Muscle layer of colon (tissue), 2 donors: ENCODE measurements around the gene DSN1.

Source experiments
- H3K27ac ChIP-seq: one replicate; pipeline ENCODE4 v1.7.0; 2013; ENCODE audit warnings: low read depth, mild to moderate bottlenecking, low read length, moderate library complexity
- H3K27me3 ChIP-seq, 2 donors: one replicate each; pipeline ENCODE4 v1.7.0; 2013; ENCODE audit warnings: low read length in 2 of 2, mild to moderate bottlenecking in 2 of 2; ENCODE audit not compliant: insufficient read depth in 2 of 2, control insufficient read depth in 1 of 2
- H3K36me3 ChIP-seq: one replicate; pipeline ENCODE4 v1.7.0; 2013; ENCODE audit warnings: mild to moderate bottlenecking, low read length; ENCODE audit not compliant: insufficient read depth
- H3K4me1 ChIP-seq: one replicate; pipeline ENCODE4 v1.7.0; 2013; ENCODE audit warnings: mild to moderate bottlenecking, low read length; ENCODE audit not compliant: insufficient read depth
- H3K4me3 ChIP-seq, 2 donors: one replicate each; pipeline ENCODE4 v1.7.0; 2013; ENCODE audit warnings: low read length in 2 of 2, low read depth in 1 of 2, mild to moderate bottlenecking in 1 of 2, moderate library complexity in 1 of 2
- H3K9ac ChIP-seq: one replicate; pipeline ENCODE4 v1.7.0; 2013; ENCODE audit warnings: low read length
- H3K9me3 ChIP-seq: one replicate; pipeline ENCODE4 v1.7.0; 2013; ENCODE audit warnings: mild to moderate bottlenecking, low read length
- donor health status: abdominal sarcoma.
- donor health status: Adenocarcinoma of cecum.

Gene DSN1

GRCh38 chr20:36726168-36726567 lies 47.4 kb downstream of the DSN1 start:
- Histone ChIP-seq H3K9ac (no peak overlapping the region), H3K27me3 (no peaks in the 10 kb centered on the region), H3K9me3 (no peaks in the 10 kb centered on the region), H3K4me1 (no peaks in the 10 kb centered on the region), H3K27ac (no peak overlapping the region), H3K4me3 (no peak overlapping the region), H3K36me3 (no peaks in the 10 kb centered on the region)

- Histone ChIP-seq H3K9ac (no peak overlapping the region), H3K4me1 (no peaks in the 10 kb centered on the region), H3K27me3 (no peaks in the 10 kb centered on the region), H3K4me3 (no peak overlapping the region), H3K36me3 (no peaks in the 10 kb centered on the region), H3K9me3 (no peaks in the 10 kb centered on the region), H3K27ac (no peak overlapping the region)
Measured at GRCh38 chr20:36720510-36720909, 53.1 kb downstream of the DSN1 start.

- Histone ChIP-seq H3K27ac (no peak overlapping the region), H3K9me3 (no peaks in the 10 kb centered on the region), H3K27me3 (no peaks in the 10 kb centered on the region), H3K4me3 (no peak overlapping the region), H3K9ac (no peak overlapping the region), H3K4me1 (no peaks in the 10 kb centered on the region), H3K36me3 (no peaks in the 10 kb centered on the region)
Measured at GRCh38 chr20:36717657-36718056, 55.9 kb downstream of the DSN1 start.

GRCh38 chr20:36717021-36717420 lies 56.5 kb downstream of the DSN1 start:
- Histone ChIP-seq H3K27ac (no peak overlapping the region), H3K9ac (no peak overlapping the region), H3K9me3 (no peaks in the 10 kb centered on the region), H3K36me3 (no peaks in the 10 kb centered on the region), H3K4me1 (no peaks in the 10 kb centered on the region), H3K4me3 (no peak overlapping the region), H3K27me3 (no peaks in the 10 kb centered on the region)

- Histone ChIP-seq H3K36me3 (no peaks in the 10 kb centered on the region), H3K9me3 (no peaks in the 10 kb centered on the region), H3K4me3 (no peak overlapping the region)
Measured at GRCh38 chr20:36712775-36713174, 60.8 kb downstream of the DSN1 start.

GRCh38 chr20:36709126-36709525 lies 64.4 kb downstream of the DSN1 start:
- no peaks in the 10 kb centered on the region for H3K27me3 ChIP-seq
- H3K4me1 ChIP-seq, result no peaks in the 10 kb centered on the region
- H3K4me3 ChIP-seq, result no peak overlapping the region
- peaks cover 12% of the 10 kb centered on the region for H3K36me3 ChIP-seq
- H3K9ac ChIP-seq, result no peak overlapping the region
- no peak overlapping the region for H3K27ac ChIP-seq
- H3K9me3 ChIP-seq, result no peaks in the 10 kb centered on the region

More at GRCh38 chr20:36712775-36713174, 60.8 kb downstream of the DSN1 start:
- no peaks in the 10 kb centered on the region for H3K27me3 ChIP-seq
- no peak overlapping the region for H3K27ac ChIP-seq
- no peaks in the 10 kb centered on the region for H3K4me1 ChIP-seq
- no peak overlapping the region for H3K9ac ChIP-seq

- H3K4me1 ChIP-seq, result no peaks in the 10 kb centered on the region
- H3K9ac ChIP-seq, result no peak overlapping the region
- H3K9me3 ChIP-seq, result no peaks in the 10 kb centered on the region
- H3K27me3 ChIP-seq, result no peaks in the 10 kb centered on the region
- H3K36me3 ChIP-seq, result peaks cover 12% of the 10 kb centered on the region
- no peak overlapping the region for H3K4me3 ChIP-seq
- H3K27ac ChIP-seq, result no peak overlapping the region
Measured at GRCh38 chr20:36703530-36703929, 70.0 kb downstream of the DSN1 start.
